Measurements from ENCODE around the gene ZNF276.

DNA sequence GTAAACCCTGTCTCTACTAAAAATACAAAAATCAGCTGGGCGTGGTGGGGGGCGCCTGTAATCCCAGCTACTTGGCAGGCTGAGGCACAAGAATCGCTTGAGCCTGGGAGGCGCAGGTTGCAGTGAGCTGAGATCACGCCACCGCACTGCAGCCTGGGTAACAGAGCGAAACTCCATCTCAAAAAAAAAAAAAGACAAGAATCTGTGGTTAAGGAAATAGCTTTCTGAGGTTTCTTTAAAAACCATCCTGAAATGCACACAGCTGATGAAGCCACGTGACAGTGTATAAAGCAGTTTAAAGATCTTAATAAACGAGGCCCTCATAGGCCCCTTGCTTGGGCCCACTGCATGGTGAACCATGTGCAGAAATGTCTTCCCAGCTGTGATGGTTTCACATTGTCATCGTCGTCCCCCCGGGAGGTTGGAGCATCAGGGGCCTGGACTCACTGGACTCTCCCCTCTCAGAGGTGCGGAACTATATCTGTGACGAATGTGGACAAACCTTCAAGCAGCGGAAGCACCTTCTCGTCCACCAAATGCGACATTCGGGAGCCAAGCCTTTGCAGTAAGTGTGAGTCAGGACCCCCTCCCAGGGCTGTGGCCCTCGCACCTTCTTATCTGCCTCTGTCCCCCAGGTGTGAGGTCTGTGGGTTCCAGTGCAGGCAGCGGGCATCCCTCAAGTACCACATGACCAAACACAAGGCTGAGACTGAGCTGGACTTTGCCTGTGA, 16.2 kb downstream of the ZNF276 start:
- TF ChIP-seq, protein P1, sequence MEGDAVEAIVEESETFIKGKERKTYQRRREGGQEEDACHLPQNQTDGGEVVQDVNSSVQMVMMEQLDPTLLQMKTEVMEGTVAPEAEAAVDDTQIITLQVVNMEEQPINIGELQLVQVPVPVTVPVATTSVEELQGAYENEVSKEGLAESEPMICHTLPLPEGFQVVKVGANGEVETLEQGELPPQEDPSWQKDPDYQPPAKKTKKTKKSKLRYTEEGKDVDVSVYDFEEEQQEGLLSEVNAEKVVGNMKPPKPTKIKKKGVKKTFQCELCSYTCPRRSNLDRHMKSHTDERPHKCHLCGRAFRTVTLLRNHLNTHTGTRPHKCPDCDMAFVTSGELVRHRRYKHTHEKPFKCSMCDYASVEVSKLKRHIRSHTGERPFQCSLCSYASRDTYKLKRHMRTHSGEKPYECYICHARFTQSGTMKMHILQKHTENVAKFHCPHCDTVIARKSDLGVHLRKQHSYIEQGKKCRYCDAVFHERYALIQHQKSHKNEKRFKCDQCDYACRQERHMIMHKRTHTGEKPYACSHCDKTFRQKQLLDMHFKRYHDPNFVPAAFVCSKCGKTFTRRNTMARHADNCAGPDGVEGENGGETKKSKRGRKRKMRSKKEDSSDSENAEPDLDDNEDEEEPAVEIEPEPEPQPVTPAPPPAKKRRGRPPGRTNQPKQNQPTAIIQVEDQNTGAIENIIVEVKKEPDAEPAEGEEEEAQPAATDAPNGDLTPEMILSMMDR (conservative IDR thresholded peaks at IDR 0.05 in 1 of 2, IDR thresholded peaks at IDR 0.05 in 1 of 2; ENCODE audit: low read depth in 1 of 2, low read length in 2 of 2), result no peak
- TF ChIP-seq EZH2 (IDR thresholded peaks at IDR 0.05; ENCODE audit: low read length, missing control alignments), result no peak
